ENCODE data around the gene BCAS3.
A peak's percentile ranks its signal among the peaks of the same experiment; 100 is the strongest.

DNA sequence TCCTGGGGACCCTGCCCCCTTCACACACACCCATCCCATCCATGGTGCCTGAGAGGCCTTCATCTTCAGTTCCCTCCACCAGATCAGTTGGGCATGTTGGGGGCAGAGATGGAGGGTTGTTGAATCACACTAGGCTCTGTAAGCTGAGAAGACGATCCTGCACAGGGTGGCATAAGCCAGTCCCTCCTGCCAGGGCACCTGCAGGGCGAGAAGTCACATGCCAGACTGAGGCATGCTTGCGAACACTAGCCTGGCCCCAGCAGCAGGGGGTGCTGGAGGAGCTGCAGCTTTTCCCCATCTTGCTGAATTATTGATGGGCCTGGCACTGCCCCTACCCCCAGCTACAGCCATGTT, 715.9 kb downstream of the BCAS3 start:
- peak; percentile 62 for TF ChIP-seq CTCF (IDR thresholded peaks at IDR 0.05)
- TF ChIP-seq ZFX (IDR thresholded peaks at IDR 0.05; ENCODE audit: borderline replicate concordance), result no peak
